ENCODE results near the gene KCNJ5.

GRCh38 chr11:128942817-128943427 lies 51.8 kb downstream of the KCNJ5 start, which contains the start of gene TP53AIP1:
- TF ChIP-seq EP300 (IDR thresholded peaks at IDR 0.05) = no peak
- TF ChIP-seq, protein P1, sequence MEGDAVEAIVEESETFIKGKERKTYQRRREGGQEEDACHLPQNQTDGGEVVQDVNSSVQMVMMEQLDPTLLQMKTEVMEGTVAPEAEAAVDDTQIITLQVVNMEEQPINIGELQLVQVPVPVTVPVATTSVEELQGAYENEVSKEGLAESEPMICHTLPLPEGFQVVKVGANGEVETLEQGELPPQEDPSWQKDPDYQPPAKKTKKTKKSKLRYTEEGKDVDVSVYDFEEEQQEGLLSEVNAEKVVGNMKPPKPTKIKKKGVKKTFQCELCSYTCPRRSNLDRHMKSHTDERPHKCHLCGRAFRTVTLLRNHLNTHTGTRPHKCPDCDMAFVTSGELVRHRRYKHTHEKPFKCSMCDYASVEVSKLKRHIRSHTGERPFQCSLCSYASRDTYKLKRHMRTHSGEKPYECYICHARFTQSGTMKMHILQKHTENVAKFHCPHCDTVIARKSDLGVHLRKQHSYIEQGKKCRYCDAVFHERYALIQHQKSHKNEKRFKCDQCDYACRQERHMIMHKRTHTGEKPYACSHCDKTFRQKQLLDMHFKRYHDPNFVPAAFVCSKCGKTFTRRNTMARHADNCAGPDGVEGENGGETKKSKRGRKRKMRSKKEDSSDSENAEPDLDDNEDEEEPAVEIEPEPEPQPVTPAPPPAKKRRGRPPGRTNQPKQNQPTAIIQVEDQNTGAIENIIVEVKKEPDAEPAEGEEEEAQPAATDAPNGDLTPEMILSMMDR (IDR thresholded peaks at IDR 0.05) = no peak
- no peak for TF ChIP-seq POLR2AphosphoS5 (IDR thresholded peaks at IDR 0.05)
- TF ChIP-seq POLR2A (IDR thresholded peaks at IDR 0.05) = no peak
